ENCODE data around the gene CFD.
"Not testable (repeated sequence)": the region's sequence is repeated elsewhere in the genome, so short reads cannot be mapped to it uniquely, and the experiment has no call there.

Gene CFD

GRCh38 chr19:891421-892200, 32.1 kb downstream of the CFD start:
- DNase-seq, result not testable (repeated sequence)

DNA sequence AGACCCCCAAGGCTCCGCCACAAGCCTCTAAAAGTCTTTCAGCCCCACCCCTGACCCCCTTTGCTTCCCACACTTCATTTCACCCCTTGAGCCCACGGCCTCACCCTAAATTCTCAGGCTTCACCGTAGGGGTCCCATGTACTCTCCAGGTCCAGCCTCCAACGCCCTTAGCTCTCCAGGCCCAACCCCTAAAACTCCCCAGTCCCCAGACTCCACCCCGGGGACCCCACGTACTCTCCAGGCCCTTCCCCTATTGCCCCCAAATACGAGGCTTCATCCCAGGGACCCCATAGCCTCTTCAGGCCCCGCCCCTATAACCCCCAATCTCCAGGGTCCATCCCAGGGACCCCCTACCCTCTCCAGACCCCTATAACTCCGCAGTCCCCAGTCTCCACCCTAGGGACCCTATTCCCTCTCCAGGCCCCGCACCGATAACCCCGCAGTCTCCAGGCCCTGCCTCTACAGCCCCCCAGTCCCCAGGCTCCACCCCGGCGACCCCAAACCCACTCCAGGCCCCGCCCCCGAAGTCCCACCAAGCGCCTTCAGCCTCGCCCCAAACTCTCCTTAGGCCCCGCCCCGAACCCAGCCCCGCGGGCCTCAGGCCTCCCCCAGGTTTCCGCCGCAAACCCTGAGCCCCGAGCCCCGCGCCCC, 32.9 kb downstream of the CFD start:
- no peak for DNase-seq

GRCh38 chr19:892894-893689, 33.6 kb downstream of the CFD start, which contains the start of the genes MED16 and RNU6-9:
TSS of gene MED16 (minus strand) at chr19:893187. CDS start at chr19:891131, 2,056 bp downstream.
TSS of gene RNU6-9 (plus strand) at chr19:893484.
- DNase-seq, result peak; percentile 86

DNA sequence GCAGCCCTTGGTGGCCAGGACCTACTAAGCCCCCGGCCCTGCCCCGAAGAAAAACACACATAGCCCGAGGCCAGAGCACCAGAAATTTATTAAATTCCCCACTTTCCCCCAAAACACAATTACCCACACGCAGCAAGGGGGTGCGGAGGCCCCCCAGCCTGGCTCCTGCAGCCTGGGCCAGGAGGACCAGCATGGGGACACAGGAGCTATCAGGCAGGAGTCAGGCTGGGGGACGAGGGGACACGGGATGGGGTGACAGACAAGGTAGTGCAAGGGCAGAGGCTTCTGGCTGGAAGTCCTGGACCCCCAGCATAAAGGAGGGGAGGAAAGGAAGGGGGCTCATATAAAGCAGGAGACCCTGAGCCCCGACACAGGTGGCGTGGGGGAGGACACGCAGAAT, 37.0 kb downstream of the CFD start:
- no peak for DNase-seq

- DNase-seq, result no peak
These were observed 37.5 kb downstream of the CFD start for GRCh38 chr19:896999-897398.

DNA sequence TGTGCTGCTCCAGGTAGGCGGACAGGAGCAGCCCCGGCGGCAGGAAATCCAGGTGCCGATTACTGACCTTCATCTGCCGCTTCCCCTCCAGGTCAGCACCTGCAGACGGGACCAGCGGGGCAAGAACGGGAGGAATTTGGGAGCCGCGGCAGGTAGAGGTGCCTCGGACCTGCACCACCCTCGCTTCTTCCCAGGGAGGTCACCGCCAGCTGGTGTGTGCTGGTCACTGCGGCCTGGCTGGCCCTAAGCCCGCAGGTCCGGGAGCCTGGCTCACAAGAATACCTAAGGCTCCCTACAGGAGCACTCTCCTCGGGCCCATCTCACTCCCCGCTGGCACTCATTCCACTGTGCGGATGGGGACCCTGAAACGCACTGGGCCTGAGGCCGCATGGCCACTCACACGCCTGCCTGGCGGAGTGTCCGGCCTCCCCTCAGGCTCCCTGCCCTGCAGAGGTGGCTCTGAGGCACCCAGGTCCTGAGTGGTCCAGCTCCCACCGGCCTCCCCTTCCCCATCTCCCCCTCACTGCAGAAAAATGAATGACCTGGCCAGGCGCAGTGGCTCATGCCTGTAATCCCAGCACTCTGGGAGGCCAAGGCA, 38.1 kb downstream of the CFD start:
- DNase-seq, result no peak

DNA sequence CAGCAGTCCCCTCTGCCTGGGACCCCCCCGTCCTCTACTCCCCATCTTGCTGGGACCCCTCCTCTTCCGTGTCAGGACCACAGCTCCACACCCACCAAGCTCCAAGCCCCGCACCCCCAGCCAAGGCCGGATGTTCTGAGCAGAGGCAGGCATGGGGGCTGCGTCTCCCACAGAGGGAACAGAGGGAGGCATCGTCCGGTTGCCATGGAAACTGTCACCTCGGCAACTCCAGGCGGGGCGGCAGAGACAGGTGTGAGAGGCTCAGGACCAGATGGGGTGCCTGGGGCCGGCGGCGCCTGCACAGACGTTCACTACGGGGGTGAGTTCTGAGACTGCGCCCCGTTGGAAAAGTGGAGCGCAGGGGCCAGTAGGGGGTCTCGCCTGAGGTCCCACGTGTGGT, 39.2 kb downstream of the CFD start:
- no peak for DNase-seq

- DNase-seq, result no peak
These were observed 40.0 kb downstream of the CFD start for GRCh38 chr19:899336-900042.

GRCh38 chr19:900043-900301, 40.5 kb downstream of the CFD start:
- no peak for DNase-seq

- no peak for DNase-seq
These were observed 41.0 kb downstream of the CFD start for GRCh38 chr19:900302-901111.

DNA sequence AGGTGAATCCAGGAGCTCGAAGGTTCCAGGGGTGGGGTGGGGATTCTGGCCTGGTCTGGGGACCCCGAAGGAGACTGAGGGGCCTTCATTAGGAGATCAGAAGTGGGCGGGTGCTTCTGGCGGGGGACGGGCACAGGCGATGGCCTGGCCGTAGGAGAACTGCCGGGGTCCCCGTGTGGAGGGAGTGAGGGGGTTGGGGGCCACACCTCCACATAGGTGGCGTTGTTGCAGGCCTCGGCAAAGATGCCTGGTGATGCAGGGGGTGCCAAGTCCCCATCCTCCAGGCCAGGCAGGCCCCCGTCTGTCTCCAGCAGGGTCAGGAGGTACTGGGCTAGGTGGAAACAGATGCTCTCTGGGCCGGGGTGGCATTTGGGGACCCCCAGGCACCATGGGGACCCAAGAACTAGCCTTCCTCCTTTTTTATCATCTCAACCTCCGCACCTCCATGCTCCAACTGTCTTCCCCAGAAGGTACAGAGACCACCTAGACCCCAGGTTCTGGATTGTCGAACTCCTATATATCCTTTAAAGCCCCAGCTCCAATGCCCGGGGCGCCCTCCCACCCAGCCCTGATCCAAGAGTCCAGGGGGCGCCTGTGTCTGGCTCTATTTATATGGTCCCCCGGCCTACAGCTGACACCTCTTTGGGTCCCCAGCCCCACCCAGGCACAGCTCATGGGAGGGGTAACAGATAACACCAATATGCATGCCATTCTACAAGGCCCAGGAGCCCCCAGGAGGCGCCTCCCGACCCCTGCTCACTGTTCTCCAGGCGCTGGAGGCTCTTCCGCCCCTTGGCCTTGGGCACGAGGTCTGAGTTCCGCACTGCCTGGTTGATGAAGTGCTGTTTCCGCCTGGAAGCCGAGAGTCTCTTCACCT, 42.0 kb downstream of the CFD start:
- no peak for DNase-seq

- DNase-seq, result no peak
These were observed 42.6 kb downstream of the CFD start for GRCh38 chr19:902093-902370.

- DNase-seq, result no peak
These were observed 43.2 kb downstream of the CFD start for GRCh38 chr19:902446-903226.

- DNase-seq, result no peak
These were observed 43.9 kb downstream of the CFD start for GRCh38 chr19:903266-903797.

GRCh38 chr19:904545-904944, 45.1 kb downstream of the CFD start:
- no peak for DNase-seq

DNA sequence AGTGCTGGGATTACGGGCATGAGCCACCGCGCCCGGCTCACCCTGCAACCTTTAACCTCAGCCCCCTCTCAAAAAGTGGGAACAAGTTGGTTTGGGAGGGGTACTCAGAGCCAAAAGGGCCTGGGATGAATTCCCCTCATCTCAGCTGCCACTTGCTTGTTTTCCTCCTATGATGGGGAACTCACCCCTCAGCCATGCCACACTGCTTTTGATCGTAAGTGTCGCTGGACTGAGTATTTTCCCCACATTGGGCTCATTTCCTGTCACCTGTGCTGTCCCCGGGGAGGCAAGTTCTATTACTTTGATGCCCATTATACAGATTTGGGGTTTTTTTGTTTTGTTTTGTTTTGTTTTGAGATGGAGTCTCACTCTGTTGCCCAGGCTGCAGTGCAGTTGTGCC, 47.0 kb downstream of the CFD start:
- no peak for DNase-seq

- DNase-seq, result peak; percentile 33
These were observed 47.9 kb downstream of the CFD start for GRCh38 chr19:907183-907853.

- no peak for DNase-seq
These were observed 52.0 kb downstream of the CFD start for GRCh38 chr19:911197-912033.

Measured in stimulated activated CD4-positive, alpha-beta T cell treated with anti-CD3 and anti-CD28 coated beads, Interleukin-4, amount 100 ng/mL, for 1 hour (primary cell).